Activated CD4-positive, alpha-beta memory T cell treated with anti-CD3 and anti-CD28 coated beads, Interleukin-2, amount 10 ng/mL, durations not matched to agents 7 days and 5 days (primary cell): Measurements from ENCODE around the gene FRMD3. TPM values are rescaled to one million over a fixed set of nuclear protein-coding genes. Genes with fewer than 3 reads are reported as not detected.

Experiments
- CTCF ChIA-PET: fragments of 350-600 bp; sonication (Branson Sonifier 250); formaldehyde crosslinking; loops from one replicate; lab custom pipeline; 2021; ENCODE audit warnings: antibody characterized with exemption, inconsistent platforms; lab: Charles Lee
- POLR2A ChIA-PET: fragments of 350-600 bp; sonication (Branson Sonifier 250); formaldehyde crosslinking; loops from one replicate; lab custom pipeline; 2021; ENCODE audit warnings: antibody characterized with exemption; lab: Charles Lee
- DNase-seq: peaks from one replicate; pipeline ENCODE4 v3.0.0-alpha.2; 2020
- H3K27ac Mint-ChIP-seq: one replicate; pipeline ENCODE4 v1.8.0; 2021; ENCODE audit warnings: mild to moderate bottlenecking, mixed read lengths
- H3K27me3 Mint-ChIP-seq: one replicate; pipeline ENCODE4 v1.8.0; 2021; ENCODE audit warnings: mixed read lengths
- H3K36me3 Mint-ChIP-seq: one replicate; pipeline ENCODE4 v1.8.0; 2021; ENCODE audit warnings: low read depth, mixed read lengths
- H3K4me1 Mint-ChIP-seq: one replicate; pipeline ENCODE4 v1.8.0; 2021; ENCODE audit warnings: mixed read lengths
- H3K4me3 Mint-ChIP-seq: one replicate; pipeline ENCODE4 v1.8.0; 2021; ENCODE audit warnings: mild to moderate bottlenecking, mixed read lengths
- H3K9me3 Mint-ChIP-seq: one replicate; pipeline ENCODE4 v1.8.0; 2021; ENCODE audit warnings: mixed read lengths
- total RNA-seq, 2 experiments: library from RNA; stranded (reverse); gene quantifications; one replicate each; pipeline ENCODE4 v1.2.3, GENCODE V29; 2021

Gene FRMD3
- total RNA-seq, 2 experiments from 2014 or later: 0.23 to 0.30 TPM

GRCh38 chr9:83343366-83343999 is 194.7 kb downstream of the FRMD3 start:
- no peak for DNase-seq
- Mint-ChIP-seq H3K36me3 (no peaks in the 10 kb centered on the region), H3K27ac (no peak overlapping the region), H3K27me3 (no peaks in the 10 kb centered on the region), H3K9me3 (no peaks in the 10 kb centered on the region), H3K4me3 (no peak overlapping the region), H3K4me1 (no peaks in the 10 kb centered on the region)
- ChIA-PET CTCF (interaction anchor here (0.8 to 1.9 kb wide), 2 partner anchors 9 to 14 kb away, joined by 5 to 10 read pairs; no protein-coding TSS in a partner anchor), POLR2A (no interaction called here)

GRCh38 chr9:83342731-83343130 is 195.5 kb downstream of the FRMD3 start:
- CTCF ChIA-PET: interaction anchor here (0.8 to 1.9 kb wide), 2 partner anchors 8 to 13 kb away, joined by 5 to 10 read pairs; no protein-coding TSS in a partner anchor
- H3K4me1 Mint-ChIP-seq: no peaks in the 10 kb centered on the region
- no peaks in the 10 kb centered on the region for H3K27me3 Mint-ChIP-seq
- H3K27ac Mint-ChIP-seq: no peak overlapping the region
- no peaks in the 10 kb centered on the region for H3K9me3 Mint-ChIP-seq
- no peak overlapping the region for H3K4me3 Mint-ChIP-seq
- POLR2A ChIA-PET: no interaction called here
- no peaks in the 10 kb centered on the region for H3K36me3 Mint-ChIP-seq
- DNase-seq: no peak

DNA sequence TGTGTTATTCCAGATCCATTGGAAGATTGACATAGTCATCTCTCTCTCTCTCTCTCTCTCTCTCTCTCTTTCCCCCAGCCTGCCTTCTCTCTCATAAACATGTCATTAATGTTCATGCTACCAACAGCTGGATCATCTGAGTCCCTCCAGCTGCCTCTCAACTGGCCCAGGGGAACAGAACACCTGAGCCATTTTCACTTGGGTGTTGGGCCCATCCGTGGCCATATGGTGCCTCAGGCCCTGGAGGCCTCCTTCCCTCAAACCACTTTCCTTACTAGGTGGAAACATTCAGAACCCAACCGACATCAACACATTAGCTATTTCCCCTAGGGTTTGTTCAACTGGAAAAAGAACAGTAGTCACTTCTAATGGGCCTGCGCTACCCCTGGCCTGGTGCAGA is 196.2 kb downstream of the FRMD3 start:
- POLR2A ChIA-PET: no interaction called here
- CTCF ChIA-PET: interaction anchor here (0.6 to 1.9 kb wide), 3 partner anchors 7 to 206 kb away, joined by 3 to 10 read pairs (median 3); no protein-coding TSS in a partner anchor
- no peaks in the 10 kb centered on the region for H3K4me1 Mint-ChIP-seq
- no peak for DNase-seq
- no peaks in the 10 kb centered on the region for H3K27me3 Mint-ChIP-seq
- no peaks in the 10 kb centered on the region for H3K36me3 Mint-ChIP-seq
- H3K27ac Mint-ChIP-seq: no peak overlapping the region
- H3K4me3 Mint-ChIP-seq: no peak overlapping the region
- H3K9me3 Mint-ChIP-seq: no peaks in the 10 kb centered on the region

DNA sequence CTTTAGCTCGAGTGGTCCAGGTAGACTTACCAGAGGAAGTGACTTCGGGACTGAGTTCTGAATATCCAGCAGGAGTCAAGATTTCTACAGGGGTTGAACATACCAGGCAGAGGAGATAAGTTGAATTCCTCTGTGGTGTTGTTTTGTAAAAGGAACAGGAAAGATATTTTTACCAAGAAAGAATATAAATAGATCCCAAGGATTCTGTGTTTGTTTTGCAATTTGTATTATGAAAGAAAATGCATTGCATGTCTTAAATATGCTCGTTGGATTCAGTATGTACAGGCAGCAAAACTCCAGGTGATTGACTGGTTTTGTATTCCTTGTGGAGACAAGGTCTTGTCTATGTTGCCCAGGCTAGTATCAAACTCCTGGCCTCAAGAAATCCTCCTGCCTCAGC is 197.8 kb downstream of the FRMD3 start:
- H3K27me3 Mint-ChIP-seq: no peaks in the 10 kb centered on the region
- no peak overlapping the region for H3K4me3 Mint-ChIP-seq
- CTCF ChIA-PET: no interaction called here
- no peaks in the 10 kb centered on the region for H3K36me3 Mint-ChIP-seq
- POLR2A ChIA-PET: no interaction called here
- H3K4me1 Mint-ChIP-seq: peaks cover 4% of the 10 kb centered on the region
- DNase-seq: no peak
- no peaks in the 10 kb centered on the region for H3K9me3 Mint-ChIP-seq
- no peak overlapping the region for H3K27ac Mint-ChIP-seq

- POLR2A ChIA-PET: no interaction called here
- CTCF ChIA-PET: interaction anchor here (0.6 to 0.9 kb wide), 2 partner anchors 9 to 358 kb away, joined by 3 read pairs; no protein-coding TSS in a partner anchor
These were observed 198.8 kb downstream of the FRMD3 start for GRCh38 chr9:83339435-83339834.

DNA sequence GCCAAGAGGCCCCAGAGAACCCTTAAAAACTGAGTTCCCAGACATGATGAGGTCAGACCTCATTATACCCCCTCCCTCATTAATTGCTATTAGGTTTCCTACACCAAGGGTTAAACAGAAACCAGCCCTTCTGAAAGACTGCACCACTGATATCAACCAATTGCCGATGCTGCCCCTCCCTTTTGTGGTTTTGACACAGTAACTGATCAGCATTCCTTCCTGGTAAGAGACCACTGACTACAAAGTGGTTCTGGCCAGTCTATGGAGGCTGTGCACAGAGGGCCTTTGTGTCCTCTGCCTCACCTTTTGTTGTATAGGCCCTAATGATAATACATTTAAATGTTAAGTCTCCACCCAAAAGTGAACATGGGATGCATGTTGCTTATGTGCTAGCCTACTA is 201.5 kb downstream of the FRMD3 start:
- no peaks in the 10 kb centered on the region for H3K9me3 Mint-ChIP-seq
- ChIA-PET CTCF (interaction anchor here (4.4 to 4.7 kb wide), 2 partner anchors 207 to 260 kb away, joined by 24 to 99 read pairs; no protein-coding TSS in a partner anchor), POLR2A (no interaction called here)
- H3K4me1 Mint-ChIP-seq: peaks cover 4% of the 10 kb centered on the region
- no peak for DNase-seq
- H3K36me3 Mint-ChIP-seq: no peaks in the 10 kb centered on the region
- H3K4me3 Mint-ChIP-seq: no peak overlapping the region
- no peak overlapping the region for H3K27ac Mint-ChIP-seq
- H3K27me3 Mint-ChIP-seq: no peaks in the 10 kb centered on the region

More at GRCh38 chr9:83339435-83339834, 198.8 kb downstream of the FRMD3 start:
- no peaks in the 10 kb centered on the region for H3K9me3 Mint-ChIP-seq
- H3K4me3 Mint-ChIP-seq: no peak overlapping the region
- no peaks in the 10 kb centered on the region for H3K36me3 Mint-ChIP-seq
- H3K27me3 Mint-ChIP-seq: no peaks in the 10 kb centered on the region
- DNase-seq: no peak
- H3K27ac Mint-ChIP-seq: no peak overlapping the region
- peaks cover 4% of the 10 kb centered on the region for H3K4me1 Mint-ChIP-seq

DNA sequence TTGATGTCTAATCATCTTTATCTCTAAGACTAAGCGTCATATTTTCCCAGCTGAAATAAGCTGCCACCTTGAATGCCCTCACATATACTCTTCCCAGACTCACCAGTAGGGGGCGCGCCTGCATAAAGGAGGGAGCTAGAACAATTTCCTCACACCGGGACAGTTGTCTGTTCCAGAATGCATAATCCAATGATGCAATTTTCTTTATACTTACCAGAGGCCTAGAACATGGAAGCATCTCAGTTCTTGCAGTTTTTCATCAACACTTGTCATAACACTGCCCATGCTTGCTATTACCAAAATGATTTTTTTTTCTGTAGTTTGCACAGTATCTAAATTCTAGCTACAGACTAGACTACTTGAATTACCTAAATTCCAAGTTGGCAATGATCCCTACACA is 203.9 kb downstream of the FRMD3 start:
- Mint-ChIP-seq H3K4me3 (no peak overlapping the region), H3K4me1 (peaks cover 4% of the 10 kb centered on the region), H3K27me3 (no peaks in the 10 kb centered on the region), H3K27ac (no peak overlapping the region), H3K36me3 (no peaks in the 10 kb centered on the region), H3K9me3 (no peaks in the 10 kb centered on the region)
- peak; percentile 77 for DNase-seq
- ChIA-PET CTCF (interaction anchor here (0.6 to 4.7 kb wide), 32 partner anchors 8 to 576 kb away, joined by 3 to 99 read pairs (median 4); no protein-coding TSS in a partner anchor), POLR2A (interaction anchor here (1.2 kb wide), 1 partner anchor 289 kb away, joined by 3 read pairs; the partner anchor contains the start of gene IDNK)

DNA sequence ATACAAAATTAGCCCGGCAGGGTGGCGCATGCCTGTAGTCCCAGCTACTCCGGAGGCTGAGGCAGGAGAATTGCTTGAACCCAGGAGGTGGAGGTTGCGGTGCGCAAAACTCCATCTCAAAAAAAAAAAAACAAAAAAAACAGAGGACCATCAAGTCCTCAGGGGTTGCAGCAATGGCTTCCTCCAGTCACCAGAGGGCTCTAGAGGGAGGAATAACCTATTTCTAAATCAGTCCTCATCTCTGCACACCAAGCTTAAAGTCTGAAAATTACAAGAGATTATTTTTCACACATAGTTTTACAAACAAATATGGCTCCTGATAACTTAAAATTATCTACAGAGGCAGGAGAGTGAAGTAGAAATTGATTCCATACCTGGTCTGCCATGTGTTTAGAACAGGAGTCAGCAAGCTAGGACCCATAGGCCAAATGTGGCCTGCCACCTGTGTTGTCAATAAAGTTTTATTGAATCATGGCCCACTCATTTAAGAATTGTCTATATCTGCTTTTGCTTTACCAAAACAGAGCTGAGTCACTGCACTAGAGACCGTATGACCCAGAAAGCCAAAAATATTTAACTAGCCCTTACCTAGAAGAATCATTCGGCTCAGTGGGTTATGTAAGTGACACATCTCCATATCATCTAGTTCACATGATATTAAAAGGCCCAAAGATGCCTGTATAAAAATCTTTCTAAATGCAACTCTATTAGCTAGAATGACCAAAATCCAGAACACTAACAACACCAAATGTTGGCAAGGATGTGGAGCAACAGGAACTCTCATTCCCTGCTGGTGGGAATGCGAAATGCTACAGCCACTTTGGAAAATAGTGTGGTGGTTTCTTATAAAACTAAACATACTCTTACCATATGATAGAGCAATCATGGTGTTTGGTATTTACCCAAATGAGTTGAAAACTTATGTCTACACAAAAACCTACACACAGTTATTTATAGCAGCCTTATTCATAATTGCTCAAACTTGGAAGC is 207.7 kb downstream of the FRMD3 start:
- H3K27me3 Mint-ChIP-seq: no peaks in the 10 kb centered on the region
- no peaks in the 10 kb centered on the region for H3K4me1 Mint-ChIP-seq
- H3K4me3 Mint-ChIP-seq: no peak overlapping the region
- DNase-seq: no peak
- ChIA-PET CTCF (interaction anchor here (0.7 to 1.2 kb wide), 3 partner anchors 9 to 214 kb away, joined by 3 to 5 read pairs (median 5); no protein-coding TSS in a partner anchor), POLR2A (no interaction called here)
- H3K9me3 Mint-ChIP-seq: no peaks in the 10 kb centered on the region
- H3K36me3 Mint-ChIP-seq: no peaks in the 10 kb centered on the region
- H3K27ac Mint-ChIP-seq: no peak overlapping the region

DNA sequence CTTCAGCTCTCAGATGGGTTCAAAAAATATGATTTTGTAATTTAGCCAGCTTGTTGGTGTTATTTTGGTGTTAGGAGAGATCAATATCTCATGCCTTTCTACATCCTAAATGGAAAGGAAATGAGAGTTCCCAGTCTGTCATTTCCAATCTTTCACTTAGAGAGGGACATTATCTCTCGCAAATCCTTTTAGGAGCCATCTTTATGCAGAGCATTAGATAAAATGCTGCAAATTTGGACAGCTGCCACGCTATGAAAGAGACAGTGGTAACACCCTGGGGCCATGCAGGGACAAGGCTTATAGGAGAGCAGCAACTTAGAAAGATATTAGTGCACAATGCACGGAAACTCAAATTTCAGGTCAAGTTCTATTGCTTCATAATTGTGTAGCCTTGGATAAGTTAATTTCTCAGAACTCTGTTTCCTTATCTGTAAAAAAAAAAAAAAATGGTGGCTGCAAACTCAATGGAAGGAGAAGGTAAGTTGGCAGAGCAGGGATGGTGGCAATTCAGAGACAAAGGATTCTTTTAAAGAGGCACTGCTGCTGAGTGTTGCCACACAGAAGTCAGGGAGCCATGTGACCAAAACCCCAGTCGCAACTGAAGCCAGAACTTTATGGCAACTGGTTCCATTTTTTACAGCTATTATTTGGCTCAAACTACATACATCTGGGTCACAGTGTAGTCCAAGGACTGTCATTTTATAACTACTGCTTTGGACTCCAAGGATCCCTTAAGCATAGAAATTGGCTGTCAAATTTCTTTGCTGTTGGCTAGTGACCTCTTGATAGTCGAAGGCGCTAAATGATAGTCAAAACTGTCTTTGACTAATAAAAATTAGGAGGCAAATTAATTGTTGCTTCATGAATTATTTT is 210.2 kb downstream of the FRMD3 start:
- no peak for DNase-seq
- H3K27me3 Mint-ChIP-seq: no peaks in the 10 kb centered on the region
- H3K27ac Mint-ChIP-seq: no peak overlapping the region
- H3K9me3 Mint-ChIP-seq: no peaks in the 10 kb centered on the region
- H3K4me3 Mint-ChIP-seq: no peak overlapping the region
- POLR2A ChIA-PET: no interaction called here
- H3K36me3 Mint-ChIP-seq: no peaks in the 10 kb centered on the region
- CTCF ChIA-PET: no interaction called here
- H3K4me1 Mint-ChIP-seq: no peaks in the 10 kb centered on the region

DNA sequence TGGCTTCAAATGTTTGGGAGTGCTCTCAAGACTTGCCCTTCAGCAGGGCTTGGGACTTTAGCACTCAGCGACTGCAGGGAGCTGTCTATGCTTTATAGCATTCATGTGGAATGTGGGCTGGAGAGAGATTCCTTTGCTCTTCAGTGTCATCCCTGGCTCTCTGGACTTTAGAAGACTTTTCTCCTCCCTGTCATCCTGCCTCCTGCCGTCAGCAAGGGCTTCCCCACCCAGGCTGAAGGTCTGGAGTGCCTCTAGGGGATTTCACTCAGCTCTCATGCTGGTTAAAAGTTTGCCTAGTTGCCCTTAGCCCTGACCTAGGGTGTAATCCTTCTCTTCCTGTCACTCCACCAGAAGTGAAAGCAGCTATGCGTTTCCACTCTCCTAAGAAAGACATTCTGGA is 210.9 kb downstream of the FRMD3 start:
- no peak overlapping the region for H3K27ac Mint-ChIP-seq
- ChIA-PET CTCF (interaction anchor here (1.2 kb wide), 1 partner anchor 8 kb away, joined by 8 read pairs; no protein-coding TSS in a partner anchor), POLR2A (no interaction called here)
- no peaks in the 10 kb centered on the region for H3K27me3 Mint-ChIP-seq
- no peak overlapping the region for H3K4me3 Mint-ChIP-seq
- no peaks in the 10 kb centered on the region for H3K4me1 Mint-ChIP-seq
- no peaks in the 10 kb centered on the region for H3K36me3 Mint-ChIP-seq
- DNase-seq: no peak
- H3K9me3 Mint-ChIP-seq: peaks cover 2% of the 10 kb centered on the region

- H3K36me3 Mint-ChIP-seq: no peaks in the 10 kb centered on the region
These were observed 215.1 kb downstream of the FRMD3 start for GRCh38 chr9:83323148-83323547.

DNA sequence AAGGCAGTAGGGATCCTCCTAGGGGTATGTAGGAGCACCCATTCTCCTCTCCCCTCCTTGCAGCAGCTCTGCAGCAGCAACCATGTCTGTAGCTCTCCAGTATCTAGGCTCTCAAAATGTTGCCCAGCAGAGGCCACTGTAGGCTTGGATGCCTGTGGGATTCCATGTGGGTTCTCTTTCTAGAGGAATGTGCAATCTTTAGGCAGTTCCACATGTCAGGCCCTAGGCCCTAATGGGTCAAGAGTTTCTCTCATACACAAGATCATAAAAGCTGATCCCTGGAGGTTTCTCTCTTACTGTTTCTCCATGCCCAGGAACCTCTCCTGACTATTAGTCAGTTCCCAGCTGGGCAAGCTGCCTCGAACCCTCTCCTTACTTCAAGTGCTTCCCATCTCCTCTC is 215.8 kb downstream of the FRMD3 start:
- H3K4me3 Mint-ChIP-seq: no peak overlapping the region
- no peak overlapping the region for H3K27ac Mint-ChIP-seq
- peaks cover 4% of the 10 kb centered on the region for H3K9me3 Mint-ChIP-seq
- H3K36me3 Mint-ChIP-seq: no peaks in the 10 kb centered on the region
- ChIA-PET CTCF (interaction anchor here (2.0 kb wide), 1 partner anchor 12 kb away, joined by 9 read pairs; no protein-coding TSS in a partner anchor), POLR2A (no interaction called here)
- DNase-seq: no peak
- H3K27me3 Mint-ChIP-seq: no peaks in the 10 kb centered on the region
- H3K4me1 Mint-ChIP-seq: no peaks in the 10 kb centered on the region

More at GRCh38 chr9:83323148-83323547, 215.1 kb downstream of the FRMD3 start:
- CTCF ChIA-PET: interaction anchor here (2.0 kb wide), 1 partner anchor 12 kb away, joined by 9 read pairs; no protein-coding TSS in a partner anchor
- H3K4me3 Mint-ChIP-seq: no peak overlapping the region
- no peaks in the 10 kb centered on the region for H3K4me1 Mint-ChIP-seq
- H3K27ac Mint-ChIP-seq: no peak overlapping the region
- H3K9me3 Mint-ChIP-seq: peaks cover 4% of the 10 kb centered on the region
- no peaks in the 10 kb centered on the region for H3K27me3 Mint-ChIP-seq
- DNase-seq: no peak
- POLR2A ChIA-PET: no interaction called here
